ENCODE data around the gene CHMP2A.

Gene CHMP2A

DNA sequence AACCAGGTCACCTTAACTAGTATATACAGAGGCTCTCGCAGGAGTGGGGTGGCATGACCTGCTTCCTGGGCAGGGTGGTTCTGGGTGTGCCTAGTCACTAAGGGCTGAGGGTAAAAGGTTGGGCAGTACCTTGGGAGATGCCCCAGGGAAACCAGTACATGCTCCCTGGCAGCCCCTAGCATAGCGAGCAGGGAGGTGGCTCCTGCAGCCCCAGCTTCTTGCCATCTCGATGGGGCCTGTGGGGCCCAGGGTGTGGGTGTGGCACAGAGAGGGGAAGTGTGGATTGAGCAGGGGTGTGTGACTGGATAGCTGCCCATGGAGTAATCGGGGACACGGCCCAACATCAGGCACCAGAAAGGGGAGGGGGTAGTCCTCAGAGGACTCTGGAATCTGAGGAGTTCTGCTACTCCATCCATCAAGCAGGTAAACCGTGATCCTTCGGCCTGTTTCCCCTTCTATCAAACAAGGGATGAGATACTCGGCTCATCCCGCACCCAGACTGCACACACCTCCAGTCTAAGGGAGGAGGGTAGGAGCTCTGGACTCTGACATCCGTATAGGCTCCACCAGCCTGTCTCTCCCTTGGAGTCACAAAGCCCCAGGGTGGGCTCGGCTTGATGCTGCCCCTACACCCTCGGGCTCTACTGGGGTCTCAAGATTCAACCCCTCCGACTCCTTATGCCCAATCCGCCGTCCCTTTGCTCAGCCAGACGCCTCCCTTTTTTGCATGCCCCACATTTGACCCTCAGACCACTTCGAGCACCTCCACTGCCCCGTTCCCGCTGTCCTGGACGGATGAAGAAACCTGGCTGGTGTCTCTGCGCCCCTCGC lies 36.4 kb downstream of the CHMP2A start:
- Histone ChIP-seq H3K27me3 (ENCODE audit: insufficient read depth, poor library complexity, severe bottlenecking) (no peaks in the 10 kb centered on the region), H3K4me3 (replicated peaks; ENCODE audit: insufficient read depth, low read length) (peak overlapping the region; percentile 74), H3K27ac (replicated peaks) (peak overlapping the region; percentile 91)
- TF ChIP-seq, protein P1, sequence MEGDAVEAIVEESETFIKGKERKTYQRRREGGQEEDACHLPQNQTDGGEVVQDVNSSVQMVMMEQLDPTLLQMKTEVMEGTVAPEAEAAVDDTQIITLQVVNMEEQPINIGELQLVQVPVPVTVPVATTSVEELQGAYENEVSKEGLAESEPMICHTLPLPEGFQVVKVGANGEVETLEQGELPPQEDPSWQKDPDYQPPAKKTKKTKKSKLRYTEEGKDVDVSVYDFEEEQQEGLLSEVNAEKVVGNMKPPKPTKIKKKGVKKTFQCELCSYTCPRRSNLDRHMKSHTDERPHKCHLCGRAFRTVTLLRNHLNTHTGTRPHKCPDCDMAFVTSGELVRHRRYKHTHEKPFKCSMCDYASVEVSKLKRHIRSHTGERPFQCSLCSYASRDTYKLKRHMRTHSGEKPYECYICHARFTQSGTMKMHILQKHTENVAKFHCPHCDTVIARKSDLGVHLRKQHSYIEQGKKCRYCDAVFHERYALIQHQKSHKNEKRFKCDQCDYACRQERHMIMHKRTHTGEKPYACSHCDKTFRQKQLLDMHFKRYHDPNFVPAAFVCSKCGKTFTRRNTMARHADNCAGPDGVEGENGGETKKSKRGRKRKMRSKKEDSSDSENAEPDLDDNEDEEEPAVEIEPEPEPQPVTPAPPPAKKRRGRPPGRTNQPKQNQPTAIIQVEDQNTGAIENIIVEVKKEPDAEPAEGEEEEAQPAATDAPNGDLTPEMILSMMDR (IDR thresholded peaks at IDR 0.05; ENCODE audit: insufficient read depth, low read length), result no peak
- peak; percentile 50; the same call in 1 of the 2 replicates for TF ChIP-seq POLR2AphosphoS5 (IDR thresholded peaks at IDR 0.05; ENCODE audit: low read depth)
- TF ChIP-seq, protein P2, sequence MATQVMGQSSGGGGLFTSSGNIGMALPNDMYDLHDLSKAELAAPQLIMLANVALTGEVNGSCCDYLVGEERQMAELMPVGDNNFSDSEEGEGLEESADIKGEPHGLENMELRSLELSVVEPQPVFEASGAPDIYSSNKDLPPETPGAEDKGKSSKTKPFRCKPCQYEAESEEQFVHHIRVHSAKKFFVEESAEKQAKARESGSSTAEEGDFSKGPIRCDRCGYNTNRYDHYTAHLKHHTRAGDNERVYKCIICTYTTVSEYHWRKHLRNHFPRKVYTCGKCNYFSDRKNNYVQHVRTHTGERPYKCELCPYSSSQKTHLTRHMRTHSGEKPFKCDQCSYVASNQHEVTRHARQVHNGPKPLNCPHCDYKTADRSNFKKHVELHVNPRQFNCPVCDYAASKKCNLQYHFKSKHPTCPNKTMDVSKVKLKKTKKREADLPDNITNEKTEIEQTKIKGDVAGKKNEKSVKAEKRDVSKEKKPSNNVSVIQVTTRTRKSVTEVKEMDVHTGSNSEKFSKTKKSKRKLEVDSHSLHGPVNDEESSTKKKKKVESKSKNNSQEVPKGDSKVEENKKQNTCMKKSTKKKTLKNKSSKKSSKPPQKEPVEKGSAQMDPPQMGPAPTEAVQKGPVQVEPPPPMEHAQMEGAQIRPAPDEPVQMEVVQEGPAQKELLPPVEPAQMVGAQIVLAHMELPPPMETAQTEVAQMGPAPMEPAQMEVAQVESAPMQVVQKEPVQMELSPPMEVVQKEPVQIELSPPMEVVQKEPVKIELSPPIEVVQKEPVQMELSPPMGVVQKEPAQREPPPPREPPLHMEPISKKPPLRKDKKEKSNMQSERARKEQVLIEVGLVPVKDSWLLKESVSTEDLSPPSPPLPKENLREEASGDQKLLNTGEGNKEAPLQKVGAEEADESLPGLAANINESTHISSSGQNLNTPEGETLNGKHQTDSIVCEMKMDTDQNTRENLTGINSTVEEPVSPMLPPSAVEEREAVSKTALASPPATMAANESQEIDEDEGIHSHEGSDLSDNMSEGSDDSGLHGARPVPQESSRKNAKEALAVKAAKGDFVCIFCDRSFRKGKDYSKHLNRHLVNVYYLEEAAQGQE (IDR thresholded peaks at IDR 0.05; ENCODE audit: insufficient replicate concordance, low read depth), result no peak
- peak; percentile 90 for TF ChIP-seq SPI1 (IDR thresholded peaks at IDR 0.05; ENCODE audit: borderline replicate concordance, low read depth)
- no peak for TF ChIP-seq GABPA (IDR thresholded peaks at IDR 0.05; ENCODE audit: low read depth)
- peak; percentile 55 to 85 for DNase-seq (ENCODE audit: low read depth in 1 of 2, low spot score in 1 of 2)

DNA sequence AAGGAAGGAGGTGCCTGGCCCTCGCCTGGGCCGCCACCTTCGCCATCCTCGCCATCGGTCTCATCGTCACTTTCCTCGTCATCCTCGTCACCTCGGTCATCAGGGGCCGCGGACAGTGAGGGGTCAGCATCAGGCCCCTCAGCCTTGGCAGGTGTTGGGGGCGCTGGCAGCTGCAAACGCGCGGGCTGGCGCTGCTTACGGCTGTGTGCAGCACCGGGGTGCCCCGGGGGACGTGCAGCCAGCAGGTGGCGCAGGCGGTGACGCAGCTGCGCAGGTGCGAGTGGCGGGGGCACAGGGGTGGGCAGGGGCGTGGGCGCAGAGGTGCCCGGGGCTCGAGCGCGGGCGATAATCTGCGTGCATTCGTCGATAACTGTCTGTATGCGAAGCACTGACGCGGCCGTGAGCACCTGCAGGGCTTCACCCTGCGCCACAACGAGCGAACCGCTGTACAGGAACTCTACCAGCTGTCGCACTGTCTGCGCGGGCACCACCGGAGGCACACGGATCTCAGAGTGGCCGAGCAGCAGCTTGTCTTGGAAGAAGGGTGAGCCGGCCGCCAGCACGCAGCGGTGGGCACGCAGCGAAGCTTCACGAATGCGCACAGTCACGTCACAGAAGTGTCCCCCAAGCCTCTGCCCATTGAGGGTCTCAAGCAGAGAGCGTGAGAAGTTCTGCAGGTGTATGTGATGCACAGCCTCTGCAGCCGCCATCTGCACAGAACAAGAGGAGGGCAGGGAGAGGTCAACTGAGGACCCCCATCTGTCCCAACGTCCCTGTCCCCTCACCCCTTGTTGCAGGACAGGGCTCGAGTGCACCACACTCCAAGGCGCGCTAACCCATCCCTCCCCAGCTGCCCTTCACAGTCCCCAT lies 37.7 kb downstream of the CHMP2A start:
- no peak for DNase-seq (ENCODE audit: low read depth in 1 of 2, low spot score in 1 of 2)
- H3K27ac ChIP-seq (replicated peaks), result no peak overlapping the region
- no peak overlapping the region for H3K4me3 ChIP-seq (replicated peaks; ENCODE audit: insufficient read depth, low read length)
- no peaks in the 10 kb centered on the region for H3K27me3 ChIP-seq (ENCODE audit: insufficient read depth, poor library complexity, severe bottlenecking)
- TF ChIP-seq SPI1 (IDR thresholded peaks at IDR 0.05; ENCODE audit: borderline replicate concordance, low read depth) (no peak), POLR2AphosphoS5 (IDR thresholded peaks at IDR 0.05; ENCODE audit: low read depth) (peak; percentile 32; the same call in 1 of the 2 replicates), GABPA (IDR thresholded peaks at IDR 0.05; ENCODE audit: low read depth) (no peak)
- TF ChIP-seq, protein P1 (IDR thresholded peaks at IDR 0.05; ENCODE audit: insufficient read depth, low read length), result no peak
- TF ChIP-seq, protein P2 (IDR thresholded peaks at IDR 0.05; ENCODE audit: insufficient replicate concordance, low read depth), result no peak

DNA sequence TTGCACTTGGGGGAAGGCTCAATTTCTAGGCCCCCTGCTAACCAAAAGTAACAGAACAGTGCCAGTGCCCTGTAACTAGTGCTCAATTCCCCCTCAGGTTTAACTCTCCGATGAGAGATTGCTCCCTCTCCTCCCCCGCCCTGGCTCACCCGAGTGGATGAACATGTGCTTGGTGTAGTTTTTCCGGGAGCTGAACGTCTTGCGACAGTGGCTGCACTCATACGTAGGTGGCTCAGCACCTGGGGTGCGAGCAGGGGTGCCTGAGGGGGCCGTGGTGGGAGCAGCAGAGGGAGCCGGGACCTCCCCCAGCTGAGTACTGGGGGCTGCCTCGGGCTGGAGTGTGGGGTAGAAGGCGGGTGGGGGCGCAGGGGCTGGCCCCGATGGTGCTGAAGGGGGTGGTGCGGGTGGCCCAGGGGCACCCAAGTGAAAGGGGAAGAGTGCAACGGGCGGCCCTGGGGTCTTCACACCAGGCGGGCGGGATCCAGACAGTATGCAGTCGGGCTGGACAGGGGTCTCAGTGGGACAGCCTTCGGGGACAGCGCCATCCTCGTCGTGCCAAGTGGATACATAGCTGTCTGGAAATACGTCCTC lies 38.6 kb downstream of the CHMP2A start:
- TF ChIP-seq GABPA (IDR thresholded peaks at IDR 0.05; ENCODE audit: low read depth) (no peak), POLR2AphosphoS5 (IDR thresholded peaks at IDR 0.05; ENCODE audit: low read depth) (no peak), SPI1 (IDR thresholded peaks at IDR 0.05; ENCODE audit: borderline replicate concordance, low read depth) (no peak)
- TF ChIP-seq, protein P1 (IDR thresholded peaks at IDR 0.05; ENCODE audit: insufficient read depth, low read length), result no peak
- TF ChIP-seq, protein P2 (IDR thresholded peaks at IDR 0.05; ENCODE audit: insufficient replicate concordance, low read depth), result no peak
- Histone ChIP-seq H3K27ac (replicated peaks) (peak overlapping the region; percentile 31; the same call in 1 of the 2 replicates), H3K27me3 (ENCODE audit: insufficient read depth, poor library complexity, severe bottlenecking) (no peaks in the 10 kb centered on the region), H3K4me3 (replicated peaks; ENCODE audit: insufficient read depth, low read length) (no peak overlapping the region)
- DNase-seq (ENCODE audit: low read depth in 1 of 2, low spot score in 1 of 2), result no peak
